Activated naive CD4-positive, alpha-beta T cell treated with anti-CD3 and anti-CD28 coated beads, Interleukin-2, amount 10 ng/mL, durations not matched to agents 7 days and 5 days (primary cell): Measurements from ENCODE around the gene ITGAV.

Source experiments
- CTCF ChIA-PET: fragments of 350-600 bp; sonication (Branson Sonifier 250); formaldehyde crosslinking; loops from one replicate; lab custom pipeline; 2021; ENCODE audit warnings: antibody characterized with exemption; lab: Charles Lee
- DNase-seq: peaks from one replicate; pipeline ENCODE4 v3.0.0-alpha.2; 2020
- H3K27ac Mint-ChIP-seq: one replicate; pipeline ENCODE4 v1.8.0; 2021; ENCODE audit warnings: mild to moderate bottlenecking, moderate library complexity, mixed read lengths
- H3K27me3 Mint-ChIP-seq: one replicate; pipeline ENCODE4 v1.8.0; 2021; ENCODE audit warnings: mild to moderate bottlenecking, mixed read lengths
- H3K36me3 Mint-ChIP-seq: one replicate; pipeline ENCODE4 v1.8.0; 2021; ENCODE audit warnings: mixed read lengths
- H3K4me1 Mint-ChIP-seq: one replicate; pipeline ENCODE4 v1.8.0; 2021; ENCODE audit warnings: mixed read lengths
- H3K4me3 Mint-ChIP-seq: one replicate; pipeline ENCODE4 v1.8.0; 2021; ENCODE audit warnings: mild to moderate bottlenecking, moderate library complexity, mixed read lengths
- H3K9me3 Mint-ChIP-seq: one replicate; pipeline ENCODE4 v1.8.0; 2021; ENCODE audit warnings: mixed read lengths

Gene ITGAV

GRCh38 chr2:186612555-186613440 is 22.9 kb downstream of the ITGAV start:
- no peaks in the 10 kb centered on the region for H3K9me3 Mint-ChIP-seq
- DNase-seq, result no peak
- no peak overlapping the region for H3K27ac Mint-ChIP-seq
- no peaks in the 10 kb centered on the region for H3K36me3 Mint-ChIP-seq
- H3K27me3 Mint-ChIP-seq, result no peaks in the 10 kb centered on the region
- H3K4me1 Mint-ChIP-seq, result no peaks in the 10 kb centered on the region
- CTCF ChIA-PET, result no interaction called here
- H3K4me3 Mint-ChIP-seq, result no peak overlapping the region

- Mint-ChIP-seq H3K36me3 (no peaks in the 10 kb centered on the region), H3K27ac (no peak overlapping the region), H3K4me1 (no peaks in the 10 kb centered on the region), H3K4me3 (no peak overlapping the region), H3K27me3 (no peaks in the 10 kb centered on the region), H3K9me3 (no peaks in the 10 kb centered on the region)
- DNase-seq, result no peak
- CTCF ChIA-PET, result no interaction called here
Observed at GRCh38 chr2:186614373-186614772, 24.5 kb downstream of the ITGAV start.

DNA sequence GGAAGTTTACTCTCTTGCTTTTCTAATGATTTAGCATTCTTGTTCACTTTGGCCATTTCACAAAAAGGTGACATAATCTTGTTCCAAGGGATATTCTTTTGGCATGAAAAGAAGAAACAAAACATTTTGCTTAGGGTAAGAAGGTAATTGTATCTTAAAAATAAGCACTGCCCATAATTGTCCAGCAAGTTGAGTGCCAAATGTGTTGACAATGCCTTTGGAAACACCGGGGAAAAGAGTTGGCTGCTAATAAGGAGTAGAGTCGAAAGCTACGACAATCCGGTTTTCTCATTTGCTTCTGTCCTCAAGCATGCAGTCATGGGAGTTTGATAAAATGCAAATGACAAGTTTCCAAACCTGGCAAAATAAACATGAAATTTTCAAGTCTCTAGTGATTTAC is 27.3 kb downstream of the ITGAV start:
- Mint-ChIP-seq H3K4me3 (no peak overlapping the region), H3K9me3 (no peaks in the 10 kb centered on the region), H3K36me3 (no peaks in the 10 kb centered on the region), H3K4me1 (no peaks in the 10 kb centered on the region), H3K27ac (no peak overlapping the region), H3K27me3 (no peaks in the 10 kb centered on the region)
- CTCF ChIA-PET, result no interaction called here
- DNase-seq, result no peak

DNA sequence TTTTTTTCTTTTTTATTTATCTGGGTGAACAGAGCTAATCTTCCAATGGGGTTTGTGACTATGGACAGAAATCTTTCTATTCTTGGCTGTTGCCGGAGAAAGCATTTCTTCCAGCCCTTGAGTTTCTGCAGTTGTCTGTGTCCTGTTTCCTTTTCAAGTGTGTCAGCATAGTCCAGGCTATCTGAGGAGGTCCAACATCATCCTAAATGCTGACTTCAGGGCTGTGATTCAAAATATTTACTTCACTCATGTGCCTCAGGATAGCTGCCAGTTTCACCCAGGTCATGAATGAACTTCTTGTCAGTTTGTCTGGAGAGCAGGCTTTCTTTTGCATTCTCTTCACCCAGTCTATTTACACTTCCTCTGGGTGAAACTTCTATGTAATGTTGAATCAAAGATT is 27.9 kb downstream of the ITGAV start:
- CTCF ChIA-PET, result no interaction called here
- Mint-ChIP-seq H3K4me3 (no peak overlapping the region), H3K27ac (no peak overlapping the region), H3K36me3 (no peaks in the 10 kb centered on the region), H3K9me3 (no peaks in the 10 kb centered on the region), H3K27me3 (no peaks in the 10 kb centered on the region), H3K4me1 (no peaks in the 10 kb centered on the region)
- no peak for DNase-seq

DNA sequence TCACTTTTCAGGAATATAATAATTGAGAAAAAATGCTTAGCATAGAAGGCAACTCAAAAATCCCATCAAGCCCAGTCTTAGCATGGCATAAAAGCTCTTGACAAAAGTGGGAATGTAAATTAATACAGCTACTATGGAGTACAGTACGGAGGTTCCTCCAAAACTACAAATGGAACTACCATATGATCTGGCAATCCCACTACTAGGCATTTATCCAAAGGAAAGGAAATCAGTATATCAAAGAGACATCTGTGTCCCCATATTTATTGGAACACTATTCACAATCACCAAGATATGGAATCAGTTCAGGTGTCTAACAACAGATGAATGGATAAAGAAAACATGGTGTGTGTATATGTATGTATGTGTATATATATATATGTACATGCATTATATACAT is 28.8 kb downstream of the ITGAV start:
- H3K9me3 Mint-ChIP-seq, result no peaks in the 10 kb centered on the region

GRCh38 chr2:186623084-186623483 is 33.2 kb downstream of the ITGAV start:
- no peaks in the 10 kb centered on the region for H3K27me3 Mint-ChIP-seq
- H3K27ac Mint-ChIP-seq, result no peak overlapping the region
- peaks cover 6% of the 10 kb centered on the region for H3K36me3 Mint-ChIP-seq
- DNase-seq, result no peak
- CTCF ChIA-PET, result no interaction called here
- H3K4me3 Mint-ChIP-seq, result no peak overlapping the region
- H3K9me3 Mint-ChIP-seq, result no peaks in the 10 kb centered on the region
- H3K4me1 Mint-ChIP-seq, result no peaks in the 10 kb centered on the region

More for the DNA sequence above, 28.8 kb downstream of the ITGAV start:
- H3K4me3 Mint-ChIP-seq, result no peak overlapping the region
- DNase-seq, result no peak
- no peaks in the 10 kb centered on the region for H3K27me3 Mint-ChIP-seq
- CTCF ChIA-PET, result no interaction called here
- H3K36me3 Mint-ChIP-seq, result peaks cover 2% of the 10 kb centered on the region
- H3K4me1 Mint-ChIP-seq, result no peaks in the 10 kb centered on the region
- no peak overlapping the region for H3K27ac Mint-ChIP-seq

GRCh38 chr2:186624276-186624675 is 34.4 kb downstream of the ITGAV start:
- CTCF ChIA-PET, result no interaction called here
- H3K4me1 Mint-ChIP-seq, result no peaks in the 10 kb centered on the region
- no peak overlapping the region for H3K27ac Mint-ChIP-seq

GRCh38 chr2:186629250-186629996 is 39.6 kb downstream of the ITGAV start:
- Mint-ChIP-seq H3K4me1 (no peaks in the 10 kb centered on the region), H3K4me3 (no peak overlapping the region), H3K36me3 (peaks cover 2% of the 10 kb centered on the region), H3K9me3 (no peaks in the 10 kb centered on the region), H3K27me3 (no peaks in the 10 kb centered on the region), H3K27ac (no peak overlapping the region)
- DNase-seq, result no peak
- CTCF ChIA-PET, result interaction anchor here (0.5 kb wide), 1 partner anchor 15 kb away, joined by 3 read pairs; no protein-coding TSS in a partner anchor

More at GRCh38 chr2:186624276-186624675, 34.4 kb downstream of the ITGAV start:
- no peak for DNase-seq
- no peak overlapping the region for H3K4me3 Mint-ChIP-seq
- H3K36me3 Mint-ChIP-seq, result peaks cover 6% of the 10 kb centered on the region
- no peaks in the 10 kb centered on the region for H3K27me3 Mint-ChIP-seq
- no peaks in the 10 kb centered on the region for H3K9me3 Mint-ChIP-seq

- Mint-ChIP-seq H3K4me1 (no peaks in the 10 kb centered on the region), H3K4me3 (no peak overlapping the region), H3K36me3 (no peaks in the 10 kb centered on the region), H3K27me3 (no peaks in the 10 kb centered on the region), H3K27ac (no peak overlapping the region), H3K9me3 (no peaks in the 10 kb centered on the region)
- CTCF ChIA-PET, result interaction anchor here (0.9 kb wide), 1 partner anchor 10 kb away, joined by 3 read pairs; no protein-coding TSS in a partner anchor
- DNase-seq, result no peak
Observed at GRCh38 chr2:186632417-186632816, 42.6 kb downstream of the ITGAV start.

DNA sequence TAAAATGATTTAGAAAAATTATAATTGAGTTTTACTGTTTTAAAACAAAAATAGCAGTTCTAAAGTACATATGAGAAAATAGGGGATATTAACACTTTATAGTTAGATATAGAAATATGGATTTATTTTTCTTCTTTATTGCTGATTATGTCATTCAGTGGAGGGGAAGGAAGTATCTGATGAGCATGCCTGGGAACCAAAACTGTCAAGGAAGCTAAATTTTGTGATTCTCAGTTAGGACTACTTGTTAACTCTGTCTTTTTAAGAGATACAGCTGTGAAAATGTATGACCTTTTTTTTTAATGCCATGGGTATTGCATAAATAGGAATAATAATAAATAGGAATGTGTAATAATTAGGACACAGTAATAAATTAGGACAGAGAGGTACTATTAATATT is 44.8 kb downstream of the ITGAV start:
- Mint-ChIP-seq H3K4me1 (peaks cover 10% of the 10 kb centered on the region), H3K4me3 (no peak overlapping the region), H3K9me3 (no peaks in the 10 kb centered on the region), H3K27ac (no peak overlapping the region), H3K36me3 (peaks cover 1% of the 10 kb centered on the region), H3K27me3 (no peaks in the 10 kb centered on the region)
- DNase-seq, result no peak
- CTCF ChIA-PET, result interaction anchor here (0.7 kb wide), 1 partner anchor 130 kb away, joined by 3 read pairs; no protein-coding TSS in a partner anchor

DNA sequence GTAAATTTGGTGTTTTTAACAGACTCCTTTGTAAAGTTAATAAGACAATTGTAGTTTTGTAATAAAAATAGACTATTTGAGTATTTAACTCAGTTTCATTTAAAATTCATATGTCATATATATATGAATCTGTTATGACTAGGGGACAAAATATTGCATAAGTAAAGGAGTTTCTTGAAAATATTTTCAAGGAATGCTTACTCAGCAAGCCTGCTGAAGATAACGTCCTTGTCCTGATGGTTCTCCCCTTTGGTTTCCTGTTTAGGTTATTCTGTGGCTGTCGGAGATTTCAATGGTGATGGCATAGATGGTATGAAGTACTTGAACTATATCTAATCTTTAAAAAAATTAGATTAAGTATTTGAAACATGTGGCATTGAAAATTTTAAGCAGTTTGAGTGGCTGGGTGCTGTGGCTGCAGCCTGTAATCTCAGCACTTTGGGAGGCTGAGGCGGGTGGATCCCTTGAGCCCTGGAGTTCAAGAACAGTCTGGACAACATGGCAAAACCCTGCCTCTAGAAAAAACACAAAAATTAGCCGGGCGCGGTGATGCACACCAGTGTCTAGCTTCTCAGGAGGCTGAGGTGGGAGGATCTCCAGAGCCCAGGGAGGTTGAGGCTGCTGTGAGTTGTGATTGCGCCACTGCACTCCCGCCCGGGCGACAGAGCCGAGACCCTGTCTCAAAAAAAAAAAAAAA is 47.1 kb downstream of the ITGAV start:
- no peaks in the 10 kb centered on the region for H3K27me3 Mint-ChIP-seq
- no peak for DNase-seq
- H3K4me1 Mint-ChIP-seq, result peaks cover 15% of the 10 kb centered on the region
- CTCF ChIA-PET, result no interaction called here
- peaks cover 1% of the 10 kb centered on the region for H3K36me3 Mint-ChIP-seq
- H3K4me3 Mint-ChIP-seq, result no peak overlapping the region
- no peaks in the 10 kb centered on the region for H3K9me3 Mint-ChIP-seq
- no peak overlapping the region for H3K27ac Mint-ChIP-seq

DNA sequence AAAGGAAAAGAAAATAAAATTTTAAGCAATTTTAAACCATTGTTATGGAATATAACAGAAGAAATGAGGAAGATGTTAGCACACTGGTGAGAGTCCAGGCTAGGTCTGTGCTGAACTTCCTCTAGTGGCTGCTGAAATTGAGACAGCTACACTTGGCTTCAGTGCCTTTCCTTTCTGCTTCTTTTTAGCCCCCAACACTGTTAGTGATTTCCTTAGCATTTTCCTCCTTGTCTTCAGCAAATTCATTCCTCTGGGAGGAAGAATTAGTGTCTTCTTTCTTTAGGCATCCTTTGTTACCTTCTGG is 47.6 kb downstream of the ITGAV start:
- DNase-seq, result no peak
- Mint-ChIP-seq H3K27me3 (no peaks in the 10 kb centered on the region), H3K9me3 (no peaks in the 10 kb centered on the region), H3K36me3 (peaks cover 1% of the 10 kb centered on the region), H3K27ac (no peak overlapping the region), H3K4me1 (peaks cover 15% of the 10 kb centered on the region), H3K4me3 (no peak overlapping the region)
- CTCF ChIA-PET, result no interaction called here

- Mint-ChIP-seq H3K4me3 (no peak overlapping the region), H3K27ac (peak overlapping the region; percentile 50), H3K27me3 (no peaks in the 10 kb centered on the region), H3K4me1 (peaks cover 15% of the 10 kb centered on the region), H3K9me3 (no peaks in the 10 kb centered on the region), H3K36me3 (peaks cover 1% of the 10 kb centered on the region)
- DNase-seq, result no peak
- CTCF ChIA-PET, result interaction anchor here (4.3 kb wide), 1 partner anchor 136 kb away, joined by 90 read pairs; no protein-coding TSS in a partner anchor
Observed at GRCh38 chr2:186639939-186640338, 50.1 kb downstream of the ITGAV start.

DNA sequence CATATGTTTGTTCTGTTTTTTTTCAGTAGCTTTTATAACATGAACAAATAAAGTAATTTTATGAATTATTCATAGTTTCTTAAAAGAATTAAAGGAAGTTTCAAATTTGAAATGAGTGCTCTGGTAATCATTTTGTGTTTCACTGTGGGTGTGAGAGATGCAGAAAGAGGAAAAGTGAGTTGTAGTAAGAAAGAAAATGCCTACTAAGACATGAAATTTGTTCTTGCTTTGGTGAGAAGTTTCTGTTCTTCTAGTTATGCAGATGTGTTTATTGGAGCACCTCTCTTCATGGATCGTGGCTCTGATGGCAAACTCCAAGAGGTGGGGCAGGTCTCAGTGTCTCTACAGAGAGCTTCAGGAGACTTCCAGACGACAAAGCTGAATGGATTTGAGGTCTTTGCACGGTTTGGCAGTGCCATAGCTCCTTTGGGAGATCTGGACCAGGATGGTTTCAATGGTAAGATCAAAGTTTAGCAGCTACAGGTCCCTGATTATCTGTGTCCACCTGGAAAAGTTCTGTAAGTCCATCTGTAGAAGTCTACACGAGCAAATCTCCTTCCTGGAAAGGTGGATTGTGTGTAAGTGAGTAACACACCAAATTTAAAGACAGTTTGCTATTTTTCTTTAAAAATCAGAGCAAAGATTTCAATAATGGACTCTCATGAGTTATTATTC is 51.4 kb downstream of the ITGAV start:
- H3K36me3 Mint-ChIP-seq, result peaks cover 1% of the 10 kb centered on the region
- H3K27ac Mint-ChIP-seq, result no peak overlapping the region
- H3K4me1 Mint-ChIP-seq, result peaks cover 15% of the 10 kb centered on the region

More for the DNA sequence above, 51.4 kb downstream of the ITGAV start:
- no peak for DNase-seq
- no peaks in the 10 kb centered on the region for H3K9me3 Mint-ChIP-seq
- CTCF ChIA-PET, result interaction anchor here (0.6 to 4.3 kb wide), 8 partner anchors 11 to 142 kb away, joined by 3 to 90 read pairs (median 5); partner anchors contain the start of gene ITGAV
- no peak overlapping the region for H3K4me3 Mint-ChIP-seq
- H3K27me3 Mint-ChIP-seq, result no peaks in the 10 kb centered on the region
